Tibial nerve (tissue), 4 donors: ENCODE measurements around the gene ZNF394.

ENCODE experiments used
- EP300 ChIP-seq, 2 donors: sonication (generic); formaldehyde crosslinking; IDR thresholded peaks; one replicate each; pipeline ENCODE4 v1.6.1; 2017; ENCODE audit warnings: antibody characterized with exemption in 2 of 2, mild to moderate bottlenecking in 1 of 2
- POLR2A ChIP-seq, 2 donors: fragments of 450-650 bp; IDR thresholded peaks; one replicate each; pipeline ENCODE4 v1.6.1; 2017; ENCODE audit warnings: antibody characterized with exemption in 2 of 2, mild to moderate bottlenecking in 2 of 2, moderate library complexity in 2 of 2
- TF ChIP-seq, protein P1 (sequence below), 5 experiments: fragments of 200-600 bp in 3 of 5; fragments of 450-650 bp in 2 of 5; sonication (generic) in 3 of 5; IDR thresholded peaks; one replicate each; pipeline ENCODE4 v1.5.1; 2016 to 2019; ENCODE audit warnings: antibody characterized with exemption in 5 of 5, mild to moderate bottlenecking in 3 of 5, moderate library complexity in 2 of 5

DNA sequence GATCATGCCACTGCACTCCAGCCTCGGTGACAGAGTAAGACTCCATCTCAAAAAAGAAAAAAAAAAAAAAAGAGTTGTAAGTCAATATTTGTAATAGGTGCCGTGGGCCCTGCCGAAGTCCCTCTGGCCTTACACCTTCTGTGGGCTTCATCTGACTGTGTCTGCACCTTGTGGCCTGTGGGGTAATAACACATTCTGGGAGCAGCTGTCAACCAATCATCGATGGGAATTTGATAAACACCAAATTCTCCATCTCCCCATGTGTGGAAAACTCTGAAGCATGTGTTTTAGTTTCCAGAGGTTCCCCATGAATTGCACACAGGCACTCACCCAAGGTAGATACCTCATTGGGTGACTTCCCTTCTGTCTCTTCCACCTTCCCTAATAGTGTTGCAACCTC, 10.8 kb downstream of the ZNF394 start:
- TF ChIP-seq POLR2A (IDR thresholded peaks at IDR 0.05) (no peak), EP300 (IDR thresholded peaks at IDR 0.05) (no peak)
- TF ChIP-seq, protein P1, sequence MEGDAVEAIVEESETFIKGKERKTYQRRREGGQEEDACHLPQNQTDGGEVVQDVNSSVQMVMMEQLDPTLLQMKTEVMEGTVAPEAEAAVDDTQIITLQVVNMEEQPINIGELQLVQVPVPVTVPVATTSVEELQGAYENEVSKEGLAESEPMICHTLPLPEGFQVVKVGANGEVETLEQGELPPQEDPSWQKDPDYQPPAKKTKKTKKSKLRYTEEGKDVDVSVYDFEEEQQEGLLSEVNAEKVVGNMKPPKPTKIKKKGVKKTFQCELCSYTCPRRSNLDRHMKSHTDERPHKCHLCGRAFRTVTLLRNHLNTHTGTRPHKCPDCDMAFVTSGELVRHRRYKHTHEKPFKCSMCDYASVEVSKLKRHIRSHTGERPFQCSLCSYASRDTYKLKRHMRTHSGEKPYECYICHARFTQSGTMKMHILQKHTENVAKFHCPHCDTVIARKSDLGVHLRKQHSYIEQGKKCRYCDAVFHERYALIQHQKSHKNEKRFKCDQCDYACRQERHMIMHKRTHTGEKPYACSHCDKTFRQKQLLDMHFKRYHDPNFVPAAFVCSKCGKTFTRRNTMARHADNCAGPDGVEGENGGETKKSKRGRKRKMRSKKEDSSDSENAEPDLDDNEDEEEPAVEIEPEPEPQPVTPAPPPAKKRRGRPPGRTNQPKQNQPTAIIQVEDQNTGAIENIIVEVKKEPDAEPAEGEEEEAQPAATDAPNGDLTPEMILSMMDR (IDR thresholded peaks at IDR 0.05), result no peak
